Caco-2 (cell line): ENCODE measurements around the gene TSR3. TPM values are rescaled to one million over a fixed set of nuclear protein-coding genes. Genes with fewer than 3 reads are reported as not detected.

Source experiments
- BruUV-seq: library from RNA; stranded (reverse); fragments of 400-500 nt; replicated peaks from 2 replicates; lab custom pipeline; 2021; lab: Mats Ljungman, UMichigan
- CTCF ChIA-PET: fragments of 300-600 bp; sonication (Branson Sonifier 250); formaldehyde crosslinking; loops from one replicate; lab custom pipeline; 2022; ENCODE audit warnings: antibody characterized with exemption; lab: Charles Lee
- POLR2A ChIA-PET: fragments of 300-600 bp; sonication (Branson Sonifier 250); formaldehyde crosslinking; loops from one replicate; lab custom pipeline; 2022; ENCODE audit warnings: antibody characterized with exemption; lab: Charles Lee
- DNase-seq, 2 experiments: peaks; one replicate each; pipeline versions ENCODE4 v3.0.0 to v3.0.0-alpha.2; 2020 to 2022
- H3K27me3 ChIP-seq: replicated peaks from 2 replicates; pipeline ENCODE4 v1.6.0; 2011; ENCODE audit warnings: low read length; ENCODE audit not compliant: control insufficient read depth, insufficient read depth
- H3K36me3 ChIP-seq: 2 replicates; pipeline ENCODE4 v1.5.1; 2011; ENCODE audit warnings: low read length; ENCODE audit not compliant: control insufficient read depth, insufficient read depth
- H3K4me1 ChIP-seq: fragments of 250-450 bp; sonication (Bioruptor Pico); 2 replicates; pipeline ENCODE4 v1.5.1; 2020; ENCODE audit warnings: mild to moderate bottlenecking
- H3K4me3 ChIP-seq: 2 replicates; pipeline ENCODE4 v1.5.1; 2011; ENCODE audit warnings: low read depth, mild to moderate bottlenecking, control low read depth, low read length
- H3K9me3 ChIP-seq: fragments of 250-450 bp; sonication (Bioruptor Pico); 2 replicates; pipeline ENCODE4 v1.5.1; 2020; ENCODE audit warnings: mild to moderate bottlenecking, moderate library complexity
- H3K27ac Mint-ChIP-seq: one replicate; pipeline ENCODE4 v1.8.0; 2022; ENCODE audit warnings: mixed read lengths; ENCODE audit not compliant: unreplicated experiment
- H3K27me3 Mint-ChIP-seq: one replicate; pipeline ENCODE4 v1.8.0; 2022; ENCODE audit warnings: mixed read lengths; ENCODE audit not compliant: insufficient read depth, unreplicated experiment
- H3K36me3 Mint-ChIP-seq: one replicate; pipeline ENCODE4 v1.8.0; 2022; ENCODE audit warnings: mild to moderate bottlenecking, mixed read lengths; ENCODE audit not compliant: insufficient read depth, unreplicated experiment
- H3K4me1 Mint-ChIP-seq: one replicate; pipeline ENCODE4 v1.8.0; 2022; ENCODE audit warnings: low read depth, mixed read lengths; ENCODE audit not compliant: unreplicated experiment
- H3K4me3 Mint-ChIP-seq: one replicate; pipeline ENCODE4 v1.8.0; 2022; ENCODE audit warnings: mild to moderate bottlenecking, moderate library complexity, mixed read lengths; ENCODE audit not compliant: unreplicated experiment
- H3K9me3 Mint-ChIP-seq: one replicate; pipeline ENCODE4 v1.8.0; 2022; ENCODE audit warnings: mixed read lengths; ENCODE audit not compliant: unreplicated experiment
- intact Hi-C: fragments of 100-400 bp; cut with micrococcal nuclease; formaldehyde crosslinking; loops from one replicate; pipeline ENCODE4 v1.10.0; 2022; ENCODE audit not compliant: unreplicated experiment
- total RNA-seq: library from RNA; stranded (reverse); gene quantifications from 2 replicates; pipeline ENCODE4 v1.2.3, GENCODE V29; 2022
- TF ChIP-seq, protein P1 (sequence below), 2 experiments: fragments of 200-600 bp in 1 of 2; IDR thresholded peaks; 1 replicate in 1 of 2; 2 replicates in 1 of 2; pipeline versions ENCODE4 v1.5.1 to v1.8.0; 2011 to 2022; ENCODE audit warnings: antibody characterized with exemption in 1 of 2, control low read depth in 1 of 2, inconsistent platforms in 1 of 2, low read depth in 1 of 2, low read length in 1 of 2, mild to moderate bottlenecking in 1 of 2, moderate library complexity in 1 of 2; ENCODE audit not compliant: insufficient read depth in 1 of 2, severe bottlenecking in 1 of 2, unreplicated experiment in 1 of 2

TSR3 gene
- total RNA-seq, 1 experiment from 2014 or later = 48.6 TPM

DNA sequence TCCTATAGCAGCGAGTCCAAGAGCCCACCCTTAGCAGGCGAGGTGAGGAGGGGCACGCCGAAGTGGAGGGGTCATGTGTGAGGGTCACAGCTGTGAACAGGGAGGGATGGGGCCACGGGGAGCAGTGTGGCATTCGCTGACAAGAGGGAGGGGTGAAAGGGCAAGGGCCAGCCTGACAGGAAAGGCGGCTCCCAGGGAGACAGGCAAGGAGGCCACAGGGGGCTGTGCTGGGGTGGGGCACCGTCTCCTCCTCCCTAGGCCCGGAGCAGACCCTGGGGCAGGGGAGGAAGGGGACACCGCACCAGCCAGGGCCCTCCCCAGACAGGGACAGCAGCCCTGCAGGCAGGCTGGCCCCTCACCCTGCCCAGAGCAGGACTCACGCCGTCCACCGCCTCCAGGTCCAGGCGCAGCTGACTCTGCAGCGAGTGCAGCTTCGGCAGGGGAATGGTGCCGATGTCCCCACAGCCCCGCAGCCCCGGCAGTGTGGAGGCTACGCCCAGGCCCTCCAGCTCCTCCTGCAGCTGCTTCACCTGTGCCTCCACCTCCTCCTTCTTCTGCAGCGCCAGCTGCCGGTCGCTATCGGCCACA lies 15.1 kb upstream of the TSR3 start:
- ChIA-PET POLR2A (no interaction called here), CTCF (no interaction called here)
- no peak overlapping the region for H3K4me3 ChIP-seq
- peaks cover 3% of the 10 kb centered on the region for H3K36me3 ChIP-seq
- no TSS peak for BruUV-seq
- H3K27me3 Mint-ChIP-seq = no peaks in the 10 kb centered on the region
- H3K27ac Mint-ChIP-seq = no peak overlapping the region
- no peaks in the 10 kb centered on the region for H3K9me3 ChIP-seq
- H3K4me1 ChIP-seq = no peaks in the 10 kb centered on the region
- no peak for DNase-seq
- no peaks in the 10 kb centered on the region for H3K9me3 Mint-ChIP-seq
- no peaks in the 10 kb centered on the region for H3K4me1 Mint-ChIP-seq
- TF ChIP-seq, protein P1, sequence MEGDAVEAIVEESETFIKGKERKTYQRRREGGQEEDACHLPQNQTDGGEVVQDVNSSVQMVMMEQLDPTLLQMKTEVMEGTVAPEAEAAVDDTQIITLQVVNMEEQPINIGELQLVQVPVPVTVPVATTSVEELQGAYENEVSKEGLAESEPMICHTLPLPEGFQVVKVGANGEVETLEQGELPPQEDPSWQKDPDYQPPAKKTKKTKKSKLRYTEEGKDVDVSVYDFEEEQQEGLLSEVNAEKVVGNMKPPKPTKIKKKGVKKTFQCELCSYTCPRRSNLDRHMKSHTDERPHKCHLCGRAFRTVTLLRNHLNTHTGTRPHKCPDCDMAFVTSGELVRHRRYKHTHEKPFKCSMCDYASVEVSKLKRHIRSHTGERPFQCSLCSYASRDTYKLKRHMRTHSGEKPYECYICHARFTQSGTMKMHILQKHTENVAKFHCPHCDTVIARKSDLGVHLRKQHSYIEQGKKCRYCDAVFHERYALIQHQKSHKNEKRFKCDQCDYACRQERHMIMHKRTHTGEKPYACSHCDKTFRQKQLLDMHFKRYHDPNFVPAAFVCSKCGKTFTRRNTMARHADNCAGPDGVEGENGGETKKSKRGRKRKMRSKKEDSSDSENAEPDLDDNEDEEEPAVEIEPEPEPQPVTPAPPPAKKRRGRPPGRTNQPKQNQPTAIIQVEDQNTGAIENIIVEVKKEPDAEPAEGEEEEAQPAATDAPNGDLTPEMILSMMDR (IDR thresholded peaks at IDR 0.05; ENCODE audit: insufficient read depth in 1 of 2, low read depth in 1 of 2, low read length in 1 of 2, severe bottlenecking in 1 of 2, unreplicated experiment in 1 of 2) = no peak
- H3K27me3 ChIP-seq = no peaks in the 10 kb centered on the region
- H3K4me3 Mint-ChIP-seq = no peak overlapping the region
- peaks cover 69% of the 10 kb centered on the region for H3K36me3 Mint-ChIP-seq
- intact Hi-C loops = no loop called here

- H3K4me3 Mint-ChIP-seq = no peak overlapping the region
- H3K9me3 Mint-ChIP-seq = no peaks in the 10 kb centered on the region
- ChIA-PET CTCF (no interaction called here), POLR2A (no interaction called here)
- Histone ChIP-seq H3K4me3 (no peak overlapping the region), H3K4me1 (no peaks in the 10 kb centered on the region), H3K27me3 (no peaks in the 10 kb centered on the region), H3K36me3 (peaks cover 3% of the 10 kb centered on the region), H3K9me3 (no peaks in the 10 kb centered on the region)
- no peak overlapping the region for H3K27ac Mint-ChIP-seq
- DNase-seq = no peak
- TF ChIP-seq, protein P1 (IDR thresholded peaks at IDR 0.05; ENCODE audit: insufficient read depth in 1 of 2, low read depth in 1 of 2, low read length in 1 of 2, severe bottlenecking in 1 of 2, unreplicated experiment in 1 of 2) = no peak
- BruUV-seq = no TSS peak
- no peaks in the 10 kb centered on the region for H3K27me3 Mint-ChIP-seq
- H3K4me1 Mint-ChIP-seq = no peaks in the 10 kb centered on the region
- H3K36me3 Mint-ChIP-seq = peaks cover 64% of the 10 kb centered on the region
- intact Hi-C loops = no loop called here
Observed at GRCh38 chr16:1366060-1366711, 14.5 kb upstream of the TSR3 start.

- Histone ChIP-seq H3K4me3 (no peak overlapping the region), H3K36me3 (peaks cover 3% of the 10 kb centered on the region), H3K27me3 (no peaks in the 10 kb centered on the region), H3K4me1 (no peaks in the 10 kb centered on the region), H3K9me3 (no peaks in the 10 kb centered on the region)
- TF ChIP-seq, protein P1 (IDR thresholded peaks at IDR 0.05; ENCODE audit: insufficient read depth in 1 of 2, low read depth in 1 of 2, low read length in 1 of 2, severe bottlenecking in 1 of 2, unreplicated experiment in 1 of 2) = no peak
- ChIA-PET CTCF (interaction anchor here (0.6 to 2.4 kb wide), 3 partner anchors 13 to 659 kb away, joined by 3 to 14 read pairs (median 3); no protein-coding TSS in a partner anchor), POLR2A (interaction anchor here (0.6 kb wide), 1 partner anchor 418 kb away, joined by 6 read pairs; the partner anchor contains the start of gene SPSB3)
- DNase-seq = no peak
- H3K36me3 Mint-ChIP-seq = peaks cover 64% of the 10 kb centered on the region
- BruUV-seq = no TSS peak
- no peaks in the 10 kb centered on the region for H3K27me3 Mint-ChIP-seq
- H3K4me3 Mint-ChIP-seq = no peak overlapping the region
- H3K4me1 Mint-ChIP-seq = no peaks in the 10 kb centered on the region
- intact Hi-C loops = no loop called here
- no peak overlapping the region for H3K27ac Mint-ChIP-seq
- no peaks in the 10 kb centered on the region for H3K9me3 Mint-ChIP-seq
Observed at GRCh38 chr16:1364510-1364909, 12.8 kb upstream of the TSR3 start.
